A673 (cell line): Measurements from ENCODE around the gene MTX3. TPM values are rescaled to one million over a fixed set of nuclear protein-coding genes. Genes with fewer than 3 reads are reported as not detected.

ENCODE experiments used
- BruUV-seq: library from RNA; stranded (reverse); fragments of 400-500 nt; replicated peaks from 2 replicates; lab custom pipeline; 2021; lab: Mats Ljungman, UMichigan
- CTCF ChIA-PET: fragments of 300-600 bp; sonication (Branson Sonifier 250); formaldehyde crosslinking; loops from one replicate; lab custom pipeline; 2022; ENCODE audit warnings: antibody characterized with exemption; lab: Charles Lee
- POLR2A ChIA-PET: fragments of 300-600 bp; sonication (Branson Sonifier 250); formaldehyde crosslinking; loops from one replicate; lab custom pipeline; 2022; ENCODE audit warnings: antibody characterized with exemption; ENCODE audit not compliant: low non-redundant PET; lab: Charles Lee
- DNase-seq: peaks from one replicate; pipeline ENCODE4 v3.0.0-alpha.2; 2015; ENCODE audit warnings: low spot score
- H3K27ac ChIP-seq: fragments of 200-600 bp; sonication (generic); 2 replicates; pipeline ENCODE4 v1.5.1; 2016; ENCODE audit warnings: mixed run types, low read depth, mild to moderate bottlenecking, mixed read lengths, antibody characterized with exemption, low read length; ENCODE audit not compliant: poor library complexity, severe bottlenecking
- H3K27me3 ChIP-seq: fragments of 200-600 bp; sonication (generic); replicated peaks from 2 replicates; pipeline ENCODE4 v1.6.1; 2017; ENCODE audit warnings: mixed run types, low read depth, mild to moderate bottlenecking, mixed read lengths, antibody characterized with exemption, low read length; ENCODE audit not compliant: insufficient read depth, poor library complexity
- H3K36me3 ChIP-seq: fragments of 200-600 bp; sonication (generic); 2 replicates; pipeline ENCODE4 v1.6.1; 2016; ENCODE audit warnings: mixed run types, mild to moderate bottlenecking, mixed read lengths, antibody characterized with exemption, low read length; ENCODE audit not compliant: insufficient read depth, poor library complexity, severe bottlenecking
- H3K4me1 ChIP-seq: fragments of 200-600 bp; sonication (generic); 2 replicates; pipeline ENCODE4 v1.6.1; 2017; ENCODE audit warnings: mixed run types, mild to moderate bottlenecking, mixed read lengths, antibody characterized with exemption, low read length; ENCODE audit not compliant: insufficient read depth, poor library complexity, severe bottlenecking
- H3K4me3 ChIP-seq: fragments of 200-600 bp; sonication (generic); 2 replicates; pipeline ENCODE4 v1.5.1; 2016; ENCODE audit warnings: low read depth, mixed run types, mild to moderate bottlenecking, mixed read lengths, low read length; ENCODE audit not compliant: poor library complexity, severe bottlenecking
- H3K9me3 ChIP-seq: fragments of 200-600 bp; sonication (generic); 2 replicates; pipeline ENCODE4 v1.6.1; 2016; ENCODE audit warnings: mixed run types, low read depth, mild to moderate bottlenecking, mixed read lengths, antibody characterized with exemption, low read length; ENCODE audit not compliant: poor library complexity, severe bottlenecking
- CTCF ChIP-seq: fragments of 300-800, 200-600 bp; sonication (generic); conservative IDR thresholded peaks from 2 replicates; pipeline ENCODE4 v1.5.1; 2017; ENCODE audit warnings: low read depth, mild to moderate bottlenecking, antibody characterized with exemption, low read length, moderate library complexity, mixed read lengths
- EZH2 ChIP-seq: fragments of 200-600 bp; sonication (generic); IDR thresholded peaks from 2 replicates; pipeline ENCODE4 v1.6.1; 2017; ENCODE audit warnings: borderline replicate concordance, low read depth, mild to moderate bottlenecking, mixed read lengths, antibody characterized with exemption, low read length; ENCODE audit not compliant: poor library complexity, severe bottlenecking
- intact Hi-C: fragments of 100-400 bp; cut with micrococcal nuclease; formaldehyde crosslinking; loops from one replicate; pipeline ENCODE4 v1.10.0; 2022; ENCODE audit not compliant: unreplicated experiment
- total RNA-seq: library from RNA; stranded (reverse); gene quantifications from 2 replicates; pipeline ENCODE4 v1.2.3, GENCODE V29; 2021

The MTX3 gene
- total RNA-seq, 1 experiment from 2014 or later = 28.1 TPM

- no TSS peak for BruUV-seq
- TF ChIP-seq CTCF (no peak), EZH2 (no peak)
- H3K4me3 ChIP-seq = no peak overlapping the region
- DNase-seq = peak; percentile 10
- no peaks in the 10 kb centered on the region for H3K9me3 ChIP-seq
- no peak overlapping the region for H3K27ac ChIP-seq
- H3K36me3 ChIP-seq = peaks cover 13% of the 10 kb centered on the region
- ChIA-PET POLR2A (interaction anchor here (0.5 kb wide), 1 partner anchor 15 kb away, joined by 3 read pairs; no protein-coding TSS in a partner anchor), CTCF (no interaction called here)
- H3K27me3 ChIP-seq = no peaks in the 10 kb centered on the region
- intact Hi-C loops = no loop called here
- no peaks in the 10 kb centered on the region for H3K4me1 ChIP-seq
These were observed 16.2 kb downstream of the MTX3 start for GRCh38 chr5:79974886-79975285.

- no peak overlapping the region for H3K27ac ChIP-seq
- H3K4me3 ChIP-seq = no peak overlapping the region
- no peak for DNase-seq
- TF ChIP-seq CTCF = no peak
- TF ChIP-seq EZH2 = no peak
- intact Hi-C loops = no loop called here
- POLR2A ChIA-PET = no interaction called here
- peaks cover 7% of the 10 kb centered on the region for H3K36me3 ChIP-seq
- no TSS peak for BruUV-seq
- no peaks in the 10 kb centered on the region for H3K9me3 ChIP-seq
- CTCF ChIA-PET = no interaction called here
- H3K4me1 ChIP-seq = no peaks in the 10 kb centered on the region
- no peaks in the 10 kb centered on the region for H3K27me3 ChIP-seq
These were observed 17.1 kb downstream of the MTX3 start for GRCh38 chr5:79973996-79974395.

GRCh38 chr5:79973511-79973910 is 17.6 kb downstream of the MTX3 start:
- no peak for DNase-seq
- H3K27me3 ChIP-seq = no peaks in the 10 kb centered on the region
- no peak overlapping the region for H3K4me3 ChIP-seq
- H3K9me3 ChIP-seq = no peaks in the 10 kb centered on the region
- H3K27ac ChIP-seq = no peak overlapping the region
- no TSS peak for BruUV-seq
- intact Hi-C loops = no loop called here
- POLR2A ChIA-PET = no interaction called here
- peaks cover 5% of the 10 kb centered on the region for H3K36me3 ChIP-seq
- CTCF ChIA-PET = no interaction called here
- TF ChIP-seq CTCF (no peak), EZH2 (no peak)
- no peaks in the 10 kb centered on the region for H3K4me1 ChIP-seq
